Amniotic epithelial cell (primary cell): Measurements from ENCODE around the gene CCDC87.

ENCODE experiments used
- DNase-seq: peaks from one replicate; pipeline ENCODE4 v3.0.0-alpha.2; 2010; ENCODE audit warnings: low read depth

Gene CCDC87

GRCh38 chr11:66579017-66579606 lies 13.8 kb downstream of the CCDC87 start:
- peak; percentile 75 for DNase-seq

- no peak for DNase-seq
Observed at GRCh38 chr11:66570850-66571180, 22.0 kb downstream of the CCDC87 start.

- DNase-seq, result no peak
Observed at GRCh38 chr11:66570079-66570849, 22.6 kb downstream of the CCDC87 start.

- no peak for DNase-seq
Observed at GRCh38 chr11:66569076-66569475, 23.8 kb downstream of the CCDC87 start.

- DNase-seq, result peak; percentile 68
Observed at GRCh38 chr11:66568124-66568916, 24.5 kb downstream of the CCDC87 start, which contains the start of gene CTSF. TSS of gene CTSF (minus strand) at chr11:66568606. CDS start at chr11:66568486, 120 bp downstream.

- no peak for DNase-seq
Observed at GRCh38 chr11:66567787-66568123, 25.1 kb downstream of the CCDC87 start.

- DNase-seq, result no peak
Observed at GRCh38 chr11:66566221-66566620, 26.6 kb downstream of the CCDC87 start.

GRCh38 chr11:66564984-66565383 lies 27.9 kb downstream of the CCDC87 start:
- no peak for DNase-seq

- DNase-seq, result no peak
Observed at GRCh38 chr11:66564538-66564937, 28.3 kb downstream of the CCDC87 start.

- no peak for DNase-seq
Observed at GRCh38 chr11:66563832-66564231, 29.0 kb downstream of the CCDC87 start.

GRCh38 chr11:66562907-66563583 lies 29.8 kb downstream of the CCDC87 start:
- no peak for DNase-seq

GRCh38 chr11:66562275-66562674 lies 30.6 kb downstream of the CCDC87 start:
- no peak for DNase-seq

GRCh38 chr11:66561975-66562248 lies 31.0 kb downstream of the CCDC87 start:
- no peak for DNase-seq

- no peak for DNase-seq
Observed at GRCh38 chr11:66561178-66561974, 31.5 kb downstream of the CCDC87 start.

- DNase-seq, result no peak
Observed at GRCh38 chr11:66559866-66560676, 32.8 kb downstream of the CCDC87 start.

GRCh38 chr11:66559142-66559865 lies 33.6 kb downstream of the CCDC87 start:
- no peak for DNase-seq

GRCh38 chr11:66557733-66558326 lies 35.0 kb downstream of the CCDC87 start:
- no peak for DNase-seq

- no peak for DNase-seq
Observed at GRCh38 chr11:66556086-66556485, 36.8 kb downstream of the CCDC87 start.

- no peak for DNase-seq
Observed at GRCh38 chr11:66555416-66555815, 37.4 kb downstream of the CCDC87 start.

GRCh38 chr11:66554602-66555001 lies 38.3 kb downstream of the CCDC87 start:
- DNase-seq, result no peak
